Neural cell (in vitro differentiated cells): ENCODE measurements around the gene PIGK. TPM values are rescaled to one million over a fixed set of nuclear protein-coding genes. Genes with fewer than 3 reads are reported as not detected.

Experiments
- H2AFZ ChIP-seq: fragments of 200-600, 300-800 bp; sonication (generic), shearing (Covaris generic); 2 replicates; pipeline ENCODE4 v1.6.0; 2014; ENCODE audit warnings: low read depth, mild to moderate bottlenecking, antibody characterized with exemption, low read length, moderate library complexity
- H3F3A ChIP-seq: fragments of 200-600 bp; shearing (Covaris generic); 2 replicates; pipeline ENCODE4 v1.6.1; 2016; ENCODE audit warnings: mild to moderate bottlenecking, moderate library complexity, mixed read lengths, antibody characterized with exemption, low read length; ENCODE audit not compliant: insufficient read depth, poor library complexity, severe bottlenecking
- H3K27ac ChIP-seq: fragments of 200-600, 300-800 bp; sonication (generic), shearing (Covaris generic); 2 replicates; pipeline ENCODE4 v1.5.1; 2014; ENCODE audit warnings: mild to moderate bottlenecking, low read length, moderate library complexity
- H3K27me3 ChIP-seq: fragments of 300-800, 200-600 bp; sonication (generic), shearing (Covaris generic); 2 replicates; pipeline ENCODE4 v1.6.0; 2014; ENCODE audit warnings: mild to moderate bottlenecking, low read depth, low read length, moderate library complexity; ENCODE audit not compliant: insufficient read depth
- H3K36me3 ChIP-seq: fragments of 300-800, 200-600 bp; sonication (generic), shearing (Covaris generic); 2 replicates; pipeline ENCODE4 v1.5.1; 2014; ENCODE audit warnings: mild to moderate bottlenecking, antibody characterized with exemption, low read length, moderate library complexity; ENCODE audit not compliant: insufficient read depth
- H3K4me2 ChIP-seq: fragments of 300-800, 200-600 bp; sonication (generic), shearing (Covaris generic); 2 replicates; pipeline ENCODE4 v1.6.0; 2014; ENCODE audit warnings: mild to moderate bottlenecking, low read length
- H3K4me3 ChIP-seq: fragments of 300-800, 200-600 bp; sonication (generic), shearing (Covaris generic); 2 replicates; pipeline ENCODE4 v1.5.1; 2014; ENCODE audit warnings: mild to moderate bottlenecking, low read length, moderate library complexity
- H3K79me2 ChIP-seq: fragments of 200-600 bp; shearing (Covaris generic); replicated peaks from 2 replicates; pipeline ENCODE4 v1.6.0; 2014; ENCODE audit warnings: mild to moderate bottlenecking, low read length, moderate library complexity; ENCODE audit not compliant: insufficient read depth
- H3K9ac ChIP-seq: fragments of 300-800, 200-600 bp; sonication (generic), shearing (Covaris generic); 2 replicates; pipeline ENCODE4 v1.6.1; 2016; ENCODE audit warnings: mild to moderate bottlenecking, low read length, mixed read lengths
- H3K9me2 ChIP-seq: fragments of 200-600 bp; shearing (Covaris generic); 2 replicates; pipeline ENCODE4 v1.6.1; 2016; ENCODE audit warnings: mild to moderate bottlenecking, low read length, mixed read lengths; ENCODE audit not compliant: insufficient read depth
- H3K9me3 ChIP-seq: fragments of 200-600, 300-800 bp; sonication (generic), shearing (Covaris generic); 2 replicates; pipeline ENCODE4 v1.6.1; 2016; ENCODE audit warnings: mild to moderate bottlenecking, mixed run types, low read length, moderate library complexity, mixed read lengths
- H4K20me1 ChIP-seq: fragments of 200-600 bp; shearing (Covaris generic); 2 replicates; pipeline ENCODE4 v1.6.1; 2016; ENCODE audit warnings: mild to moderate bottlenecking, mixed run types; ENCODE audit not compliant: insufficient read depth
- EP300 ChIP-seq: fragments of 450-650 bp; conservative IDR thresholded peaks from 2 replicates; pipeline ENCODE4 v1.6.1; 2014; ENCODE audit warnings: antibody characterized with exemption, mild to moderate bottlenecking, moderate library complexity; ENCODE audit not compliant: poor library complexity, severe bottlenecking
- EZH2 ChIP-seq: fragments of 200-600, 300-800 bp; shearing (Covaris generic), sonication (generic); IDR thresholded peaks from 2 replicates; pipeline ENCODE4 v1.6.1; 2014; ENCODE audit warnings: antibody characterized with exemption, low read length, borderline replicate concordance, mild to moderate bottlenecking; ENCODE audit not compliant: insufficient read depth, poor library complexity, severe bottlenecking
- MXI1 ChIP-seq: fragments of 450-650 bp; conservative IDR thresholded peaks from 2 replicates; pipeline ENCODE4 v1.6.1; 2014; ENCODE audit warnings: antibody characterized with exemption, mild to moderate bottlenecking; ENCODE audit not compliant: poor library complexity, severe bottlenecking
- POLR2AphosphoS5 ChIP-seq: IDR thresholded peaks from 2 replicates; pipeline ENCODE4 v1.6.1; 2012
- RAD21 ChIP-seq: fragments of 450-650 bp; conservative IDR thresholded peaks from 2 replicates; pipeline ENCODE4 v1.6.1; 2014; ENCODE audit warnings: antibody characterized with exemption, mild to moderate bottlenecking, moderate library complexity
- SMC3 ChIP-seq: fragments of 450-650 bp; conservative IDR thresholded peaks from 2 replicates; pipeline ENCODE4 v1.6.1; 2014; ENCODE audit warnings: antibody characterized with exemption, mild to moderate bottlenecking, moderate library complexity; ENCODE audit not compliant: poor library complexity
- TAF1 ChIP-seq: IDR thresholded peaks from 2 replicates; pipeline ENCODE4 v1.6.1; 2012; ENCODE audit warnings: low read depth
- polyA plus RNA-seq: library from polyadenylated mRNA; depleted of rRNA; stranded (reverse); fragments of >200 nt; gene quantifications from 2 replicates; pipeline ENCODE4 v1.2.3, GENCODE V29; 2014
- TF ChIP-seq, protein P1 (sequence below): fragments of 450-650 bp; IDR thresholded peaks from 2 replicates; pipeline ENCODE4 v1.5.1; 2014; ENCODE audit warnings: antibody characterized with exemption, mild to moderate bottlenecking, moderate library complexity; ENCODE audit not compliant: poor library complexity, severe bottlenecking
- TF ChIP-seq, protein P2 (sequence below): IDR thresholded peaks from 2 replicates; pipeline ENCODE4 v1.6.1; 2012; ENCODE audit warnings: borderline replicate concordance

Gene PIGK
- polyA plus RNA-seq, 1 donor from 2014 or later = 24.3 TPM

DNA sequence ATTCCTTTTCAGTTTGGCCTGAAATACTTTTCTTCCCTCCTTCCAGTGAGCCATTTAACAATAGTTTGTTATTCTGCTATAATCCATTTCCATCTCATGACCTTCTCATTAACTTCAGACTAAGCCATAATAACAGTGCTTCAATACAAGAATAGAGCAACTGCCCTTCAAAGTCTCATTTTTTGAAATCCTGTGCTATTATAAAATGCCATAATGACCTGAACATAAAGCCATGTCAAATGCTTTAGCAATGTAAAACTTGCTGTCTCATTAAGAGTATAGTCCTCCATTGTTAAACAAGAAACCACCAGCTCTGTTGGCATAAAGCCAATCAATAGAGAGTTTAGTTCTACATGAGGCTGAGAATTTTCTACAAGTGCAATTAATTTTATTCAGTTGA is 9.6 kb upstream of the PIGK start:
- H3K9ac ChIP-seq = no peak overlapping the region
- H3K4me3 ChIP-seq = no peak overlapping the region
- no peaks in the 10 kb centered on the region for H3K9me2 ChIP-seq
- no peak for TF ChIP-seq TAF1
- TF ChIP-seq MXI1 = no peak
- TF ChIP-seq EZH2 = no peak
- H3F3A ChIP-seq = no peaks in the 10 kb centered on the region
- H3K27ac ChIP-seq = no peak overlapping the region
- H3K27me3 ChIP-seq = no peaks in the 10 kb centered on the region
- no peaks in the 10 kb centered on the region for H4K20me1 ChIP-seq
- no peaks in the 10 kb centered on the region for H3K36me3 ChIP-seq
- no peak overlapping the region for H3K4me2 ChIP-seq
- no peak overlapping the region for H2AFZ ChIP-seq
- no peaks in the 10 kb centered on the region for H3K9me3 ChIP-seq
- H3K79me2 ChIP-seq = no peaks in the 10 kb centered on the region

DNA sequence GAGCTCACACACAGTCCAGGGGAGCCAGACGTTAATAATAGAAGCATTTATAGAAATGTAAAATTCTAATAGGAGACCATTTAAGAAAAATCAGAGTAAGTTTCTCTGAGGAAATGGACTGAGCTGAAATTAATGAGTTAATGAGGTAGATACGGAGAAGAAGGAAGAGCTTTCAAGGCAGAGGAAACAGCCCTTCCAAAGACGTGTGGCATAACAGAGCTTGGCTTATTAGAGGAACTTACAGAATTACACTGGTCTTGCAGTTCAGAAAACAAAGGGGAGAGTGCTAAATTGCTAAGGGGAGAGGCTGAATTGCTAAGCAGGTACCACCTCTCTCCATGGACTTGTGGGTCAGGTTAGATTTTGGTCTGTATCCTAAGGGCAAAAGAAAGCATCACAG is 8.2 kb upstream of the PIGK start:
- Histone ChIP-seq H3K9ac (no peak overlapping the region), H3K4me2 (no peak overlapping the region)
- TF ChIP-seq TAF1 (no peak), MXI1 (no peak), EP300 (no peak), POLR2AphosphoS5 (no peak), SMC3 (no peak), EZH2 (no peak), RAD21 (no peak)
- TF ChIP-seq, protein P1, sequence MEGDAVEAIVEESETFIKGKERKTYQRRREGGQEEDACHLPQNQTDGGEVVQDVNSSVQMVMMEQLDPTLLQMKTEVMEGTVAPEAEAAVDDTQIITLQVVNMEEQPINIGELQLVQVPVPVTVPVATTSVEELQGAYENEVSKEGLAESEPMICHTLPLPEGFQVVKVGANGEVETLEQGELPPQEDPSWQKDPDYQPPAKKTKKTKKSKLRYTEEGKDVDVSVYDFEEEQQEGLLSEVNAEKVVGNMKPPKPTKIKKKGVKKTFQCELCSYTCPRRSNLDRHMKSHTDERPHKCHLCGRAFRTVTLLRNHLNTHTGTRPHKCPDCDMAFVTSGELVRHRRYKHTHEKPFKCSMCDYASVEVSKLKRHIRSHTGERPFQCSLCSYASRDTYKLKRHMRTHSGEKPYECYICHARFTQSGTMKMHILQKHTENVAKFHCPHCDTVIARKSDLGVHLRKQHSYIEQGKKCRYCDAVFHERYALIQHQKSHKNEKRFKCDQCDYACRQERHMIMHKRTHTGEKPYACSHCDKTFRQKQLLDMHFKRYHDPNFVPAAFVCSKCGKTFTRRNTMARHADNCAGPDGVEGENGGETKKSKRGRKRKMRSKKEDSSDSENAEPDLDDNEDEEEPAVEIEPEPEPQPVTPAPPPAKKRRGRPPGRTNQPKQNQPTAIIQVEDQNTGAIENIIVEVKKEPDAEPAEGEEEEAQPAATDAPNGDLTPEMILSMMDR = no peak
- TF ChIP-seq, protein P2, sequence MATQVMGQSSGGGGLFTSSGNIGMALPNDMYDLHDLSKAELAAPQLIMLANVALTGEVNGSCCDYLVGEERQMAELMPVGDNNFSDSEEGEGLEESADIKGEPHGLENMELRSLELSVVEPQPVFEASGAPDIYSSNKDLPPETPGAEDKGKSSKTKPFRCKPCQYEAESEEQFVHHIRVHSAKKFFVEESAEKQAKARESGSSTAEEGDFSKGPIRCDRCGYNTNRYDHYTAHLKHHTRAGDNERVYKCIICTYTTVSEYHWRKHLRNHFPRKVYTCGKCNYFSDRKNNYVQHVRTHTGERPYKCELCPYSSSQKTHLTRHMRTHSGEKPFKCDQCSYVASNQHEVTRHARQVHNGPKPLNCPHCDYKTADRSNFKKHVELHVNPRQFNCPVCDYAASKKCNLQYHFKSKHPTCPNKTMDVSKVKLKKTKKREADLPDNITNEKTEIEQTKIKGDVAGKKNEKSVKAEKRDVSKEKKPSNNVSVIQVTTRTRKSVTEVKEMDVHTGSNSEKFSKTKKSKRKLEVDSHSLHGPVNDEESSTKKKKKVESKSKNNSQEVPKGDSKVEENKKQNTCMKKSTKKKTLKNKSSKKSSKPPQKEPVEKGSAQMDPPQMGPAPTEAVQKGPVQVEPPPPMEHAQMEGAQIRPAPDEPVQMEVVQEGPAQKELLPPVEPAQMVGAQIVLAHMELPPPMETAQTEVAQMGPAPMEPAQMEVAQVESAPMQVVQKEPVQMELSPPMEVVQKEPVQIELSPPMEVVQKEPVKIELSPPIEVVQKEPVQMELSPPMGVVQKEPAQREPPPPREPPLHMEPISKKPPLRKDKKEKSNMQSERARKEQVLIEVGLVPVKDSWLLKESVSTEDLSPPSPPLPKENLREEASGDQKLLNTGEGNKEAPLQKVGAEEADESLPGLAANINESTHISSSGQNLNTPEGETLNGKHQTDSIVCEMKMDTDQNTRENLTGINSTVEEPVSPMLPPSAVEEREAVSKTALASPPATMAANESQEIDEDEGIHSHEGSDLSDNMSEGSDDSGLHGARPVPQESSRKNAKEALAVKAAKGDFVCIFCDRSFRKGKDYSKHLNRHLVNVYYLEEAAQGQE = no peak

DNA sequence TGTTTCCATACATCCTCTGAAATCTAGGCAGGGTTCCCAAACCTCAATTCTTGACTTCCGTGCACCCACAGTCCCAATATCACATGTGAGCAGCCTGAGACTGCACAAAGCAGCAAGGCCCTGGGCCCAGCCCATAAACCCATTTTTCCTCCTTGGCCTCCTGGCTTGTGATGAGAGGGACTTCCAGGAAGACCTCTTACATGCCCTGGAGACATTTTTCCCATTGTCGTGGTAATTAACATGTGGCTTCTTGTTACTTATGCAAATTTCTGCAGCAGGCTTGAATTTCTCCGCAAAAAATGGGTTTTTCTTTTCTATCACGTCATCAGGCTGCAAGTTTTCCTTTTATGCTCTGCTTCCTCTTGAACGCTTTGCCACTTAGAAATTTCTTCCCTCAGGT is 3.3 kb upstream of the PIGK start:
- no peaks in the 10 kb centered on the region for H3K79me2 ChIP-seq
- H4K20me1 ChIP-seq = no peaks in the 10 kb centered on the region
- H3K4me2 ChIP-seq = no peak overlapping the region
- H3K27me3 ChIP-seq = no peaks in the 10 kb centered on the region
- H2AFZ ChIP-seq = no peak overlapping the region
- no peaks in the 10 kb centered on the region for H3K9me2 ChIP-seq
- H3K36me3 ChIP-seq = no peaks in the 10 kb centered on the region
- no peak for TF ChIP-seq POLR2AphosphoS5
- TF ChIP-seq, protein P1 = no peak
- no peak for TF ChIP-seq RAD21
- no peak for TF ChIP-seq TAF1
- no peak for TF ChIP-seq SMC3
- TF ChIP-seq EP300 = no peak
- TF ChIP-seq MXI1 = no peak
- no peak for TF ChIP-seq EZH2
- TF ChIP-seq, protein P2 = no peak
- H3K27ac ChIP-seq = no peak overlapping the region
- no peak overlapping the region for H3K4me3 ChIP-seq
- no peaks in the 10 kb centered on the region for H3F3A ChIP-seq
- H3K9ac ChIP-seq = no peak overlapping the region
- no peaks in the 10 kb centered on the region for H3K9me3 ChIP-seq

More for the DNA sequence above, 8.2 kb upstream of the PIGK start:
- Histone ChIP-seq H3K4me3 (no peak overlapping the region), H3K79me2 (no peaks in the 10 kb centered on the region), H3F3A (no peaks in the 10 kb centered on the region), H3K9me2 (no peaks in the 10 kb centered on the region), H4K20me1 (no peaks in the 10 kb centered on the region), H3K27ac (no peak overlapping the region), H3K27me3 (no peaks in the 10 kb centered on the region), H3K36me3 (no peaks in the 10 kb centered on the region), H2AFZ (no peak overlapping the region), H3K9me3 (no peaks in the 10 kb centered on the region)
